Activated CD8-positive, alpha-beta memory T cell treated with anti-CD3 and anti-CD28 coated beads, Interleukin-2, amount 50 U/mL, for 48 hours (primary cell): ENCODE measurements around the gene ZSCAN23.
"Not testable (repeated sequence)": the region's sequence is repeated elsewhere in the genome, so short reads cannot be mapped to it uniquely, and the experiment has no call there.

ENCODE experiments used
- DNase-seq: peaks from one replicate; pipeline ENCODE4 v3.0.0-alpha.2; 2020

The ZSCAN23 gene

DNA sequence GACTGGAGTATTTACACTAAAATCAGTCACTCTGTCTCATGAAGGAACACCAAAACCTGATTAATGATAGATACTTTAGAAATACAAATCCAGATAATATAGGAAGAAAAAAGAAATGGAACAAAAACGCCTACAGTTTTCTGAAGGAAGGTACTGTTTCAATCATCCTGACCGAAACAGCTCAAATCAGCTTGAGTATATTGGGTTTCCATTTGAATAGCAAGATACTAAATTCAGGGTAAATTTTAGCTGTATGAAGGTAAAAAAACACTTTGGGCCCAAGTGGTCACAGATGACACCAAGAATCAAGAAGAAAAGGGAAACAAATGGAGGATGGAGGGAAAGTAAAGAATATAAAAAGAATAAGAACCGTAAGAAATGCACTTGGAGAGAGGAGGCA is 6.9 kb downstream of the ZSCAN23 start:
- DNase-seq, result no peak

DNA sequence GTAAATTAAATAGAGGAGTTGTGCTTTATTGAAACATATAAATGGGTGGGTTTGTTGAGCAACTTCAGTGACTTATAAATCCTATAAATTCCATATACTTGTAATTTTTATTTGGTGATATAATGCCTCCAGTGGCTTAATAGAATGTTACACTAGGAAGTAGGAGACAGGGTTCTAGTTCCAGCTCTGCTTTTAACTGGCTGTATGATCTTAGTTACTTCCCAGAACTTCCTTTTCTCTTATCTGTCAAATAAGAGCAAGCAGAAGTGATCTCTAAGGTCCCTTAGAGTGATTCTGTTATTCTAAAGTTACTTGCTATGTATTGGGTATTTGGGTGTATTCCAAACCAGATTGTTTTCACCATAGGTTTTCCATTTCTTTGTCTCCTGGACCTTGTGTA is 10.2 kb downstream of the ZSCAN23 start:
- no peak for DNase-seq

DNA sequence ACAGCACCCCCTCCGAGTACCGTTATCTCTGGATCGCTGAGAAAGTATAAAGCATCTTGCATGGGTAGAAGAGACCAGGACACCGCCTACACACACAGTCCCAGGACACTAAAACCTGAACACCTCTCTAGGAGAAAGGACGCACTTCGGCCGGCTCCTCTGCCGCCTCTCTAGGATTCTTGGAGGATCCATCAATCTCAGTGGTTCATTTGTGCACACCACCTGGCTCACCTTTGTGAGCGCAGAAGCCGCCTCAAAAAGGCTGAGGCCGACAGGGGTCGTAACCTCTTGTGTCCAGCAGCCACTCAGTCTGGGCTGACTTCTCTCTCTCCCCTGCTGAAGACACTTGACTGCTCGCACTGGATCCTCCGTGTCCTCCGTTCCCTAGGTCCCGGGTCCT is 13.5 kb downstream of the ZSCAN23 start:
- DNase-seq, result no peak

DNA sequence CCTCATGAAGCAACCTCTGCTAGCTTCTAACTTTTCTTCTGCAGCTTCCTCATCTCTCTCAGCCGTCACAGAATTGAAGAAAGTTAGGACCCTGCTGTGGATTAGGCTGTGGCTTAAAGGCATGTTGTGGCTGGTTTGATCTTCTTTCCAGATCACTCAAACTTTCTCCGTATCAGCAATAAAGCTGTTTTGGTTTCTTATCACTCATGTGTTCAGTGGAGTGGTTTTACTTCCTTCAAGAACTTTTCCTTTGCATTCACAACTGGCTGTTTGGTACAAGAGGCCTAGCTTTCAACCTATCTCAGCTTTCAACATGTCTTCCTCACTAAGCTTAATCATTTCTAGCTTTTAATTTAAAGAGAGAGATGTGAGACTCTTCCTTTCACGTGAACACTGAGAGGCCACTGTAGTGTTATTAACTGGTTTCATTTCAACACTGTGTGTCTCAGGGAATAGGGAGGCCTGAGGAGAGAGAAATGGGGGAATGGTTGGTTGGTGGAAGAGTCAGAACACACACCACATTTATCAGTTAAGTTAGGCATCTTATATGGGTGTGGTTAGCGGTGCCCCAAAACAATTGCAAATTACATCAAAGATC is 17.2 kb downstream of the ZSCAN23 start:
- no peak for DNase-seq

DNA sequence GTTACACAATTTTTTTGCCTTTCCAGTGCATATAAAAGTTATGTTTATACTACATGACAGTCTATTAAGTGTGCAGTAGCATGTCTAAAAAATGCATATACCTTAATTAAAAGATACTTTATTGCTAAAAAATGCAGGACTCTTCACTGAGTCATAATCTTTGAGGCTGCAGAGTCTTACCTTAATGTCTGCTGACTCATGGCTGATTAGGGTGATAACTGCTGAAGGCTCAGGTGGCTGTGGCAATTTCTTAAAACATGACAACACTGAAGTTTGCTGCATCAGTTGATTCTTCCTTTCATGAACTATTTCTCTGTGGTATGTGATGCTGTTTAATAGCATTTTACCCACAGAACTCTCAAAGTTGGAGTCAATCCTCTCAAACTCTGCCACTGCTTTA is 19.1 kb downstream of the ZSCAN23 start:
- no peak for DNase-seq

DNA sequence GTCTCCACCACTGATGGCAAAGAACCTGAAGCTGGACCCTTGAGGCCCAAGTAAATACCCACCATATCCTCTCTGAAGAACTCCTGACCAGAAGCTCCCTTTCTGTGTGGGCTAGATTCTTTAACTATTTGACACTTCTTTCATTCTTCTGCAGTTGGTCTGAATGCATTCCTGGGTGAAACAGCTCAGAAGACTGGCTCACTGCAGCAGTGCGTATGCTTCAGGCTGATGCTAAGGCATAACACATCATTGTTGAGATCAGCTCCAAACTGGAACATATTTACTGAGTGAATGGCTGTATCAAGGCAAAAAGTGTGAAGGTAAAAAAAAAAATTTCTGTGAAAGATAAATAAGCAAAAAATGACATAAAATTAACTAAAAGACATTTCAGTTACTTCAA is 19.7 kb downstream of the ZSCAN23 start:
- DNase-seq, result no peak

DNA sequence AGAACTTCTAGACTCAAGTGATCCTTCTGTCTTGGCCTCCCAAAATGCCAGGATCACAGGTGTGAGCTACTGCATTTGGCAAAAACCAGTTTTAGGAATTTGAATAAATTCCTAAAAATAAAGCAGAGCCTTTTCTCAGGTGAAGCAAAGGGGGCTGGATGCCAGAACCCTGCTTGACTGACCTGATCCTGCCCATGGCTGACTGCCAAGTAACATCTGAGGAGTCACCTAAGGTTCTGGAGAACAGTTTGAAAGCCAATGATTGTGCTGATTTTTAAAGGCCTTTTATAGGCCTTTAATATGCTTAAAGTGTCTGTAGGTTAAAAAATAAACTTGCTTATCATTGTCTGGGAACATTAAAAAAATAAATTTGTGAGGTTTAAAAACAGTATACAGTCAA is 29.6 kb downstream of the ZSCAN23 start:
- no peak for DNase-seq

DNA sequence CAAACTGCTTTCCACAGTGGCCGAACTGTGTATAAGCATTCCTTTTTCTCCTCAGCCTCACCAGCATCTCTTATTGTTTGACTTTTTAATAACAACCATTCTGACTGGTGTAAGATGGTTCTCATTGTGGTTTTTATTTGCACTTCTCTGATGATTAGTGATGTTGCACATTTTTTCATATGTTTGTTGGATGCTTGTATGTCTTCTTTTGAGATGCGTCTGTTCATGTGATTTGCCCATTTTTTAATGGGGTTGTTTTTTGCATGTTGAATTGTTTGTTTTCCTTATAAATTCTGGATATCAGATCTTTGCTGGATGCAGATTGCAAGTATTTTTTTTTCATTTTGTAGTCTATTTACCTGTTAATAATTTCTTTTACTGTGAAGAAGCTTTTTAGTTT is 32.5 kb downstream of the ZSCAN23 start:
- DNase-seq, result no peak

DNA sequence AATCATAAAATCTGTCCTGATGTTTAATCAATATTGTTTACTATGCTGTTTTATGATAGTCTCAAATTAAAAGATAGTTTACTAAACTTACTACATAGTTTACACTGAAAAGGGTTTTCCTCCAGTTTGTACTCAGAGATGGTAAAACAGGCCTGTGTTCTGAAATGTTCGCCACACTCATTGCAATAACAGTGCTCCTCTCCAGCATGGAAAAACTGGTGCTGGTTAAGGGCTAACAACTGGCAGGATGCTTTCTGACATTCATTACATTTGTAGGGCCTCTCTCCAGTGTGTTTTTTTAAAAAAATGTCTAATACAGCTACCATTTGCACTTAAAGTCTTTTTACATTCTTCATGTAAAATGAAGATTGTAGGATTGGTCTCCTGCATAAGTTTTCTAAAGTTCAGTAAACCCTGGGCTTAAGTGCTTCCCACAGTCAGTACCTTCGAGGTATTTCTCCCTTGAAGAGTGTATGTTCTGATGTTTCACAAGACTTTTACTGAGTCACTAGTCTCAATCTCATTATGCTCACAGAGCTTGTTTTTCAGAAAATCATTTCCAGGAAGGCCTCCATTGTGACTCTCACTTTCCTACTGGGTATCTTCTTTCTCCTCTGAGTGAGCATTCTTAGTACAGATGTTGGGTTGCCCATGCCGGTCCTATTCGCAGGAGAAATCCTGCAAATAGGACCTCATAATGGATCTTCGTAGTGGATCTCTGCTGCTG is 35.1 kb downstream of the ZSCAN23 start:
- DNase-seq, result no peak

DNA sequence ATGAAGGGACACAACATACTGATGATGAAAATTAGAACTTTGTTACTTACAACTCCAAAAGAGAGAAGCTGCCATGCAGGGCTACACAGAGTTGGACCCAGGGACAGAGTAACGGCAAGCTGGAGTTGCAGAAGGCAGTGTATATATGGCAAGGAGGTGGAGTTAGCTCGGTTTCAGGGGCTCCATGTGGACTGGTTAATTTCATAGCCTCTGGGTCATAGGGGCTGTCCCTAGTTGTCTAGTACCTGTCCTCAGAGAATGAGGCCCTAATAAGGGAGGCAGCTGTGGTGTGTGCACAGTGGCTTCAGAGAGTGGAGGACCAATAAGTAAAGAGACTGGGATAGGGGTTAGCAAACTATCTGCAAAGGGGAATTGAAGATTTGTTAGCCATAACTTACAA is 35.9 kb downstream of the ZSCAN23 start:
- no peak for DNase-seq

DNA sequence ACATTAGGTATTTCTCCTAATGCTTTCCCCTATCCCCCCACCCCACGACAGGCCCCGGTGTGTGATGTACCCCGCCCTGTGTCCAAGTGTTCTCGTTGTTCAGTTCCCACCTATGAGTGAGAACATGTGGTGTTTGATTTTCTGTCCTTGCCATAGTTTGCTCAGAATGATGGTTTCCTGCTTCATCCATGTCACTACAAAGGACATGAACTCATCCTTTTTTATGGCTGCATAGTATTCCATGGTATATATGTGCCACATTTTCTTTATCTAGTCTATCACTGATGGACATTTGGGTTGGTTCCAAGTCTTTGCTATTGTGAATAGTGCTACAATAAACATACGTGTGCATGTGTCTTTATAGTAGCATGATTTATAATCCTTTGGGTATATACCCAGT is 39.4 kb downstream of the ZSCAN23 start:
- DNase-seq, result not testable (repeated sequence)

DNA sequence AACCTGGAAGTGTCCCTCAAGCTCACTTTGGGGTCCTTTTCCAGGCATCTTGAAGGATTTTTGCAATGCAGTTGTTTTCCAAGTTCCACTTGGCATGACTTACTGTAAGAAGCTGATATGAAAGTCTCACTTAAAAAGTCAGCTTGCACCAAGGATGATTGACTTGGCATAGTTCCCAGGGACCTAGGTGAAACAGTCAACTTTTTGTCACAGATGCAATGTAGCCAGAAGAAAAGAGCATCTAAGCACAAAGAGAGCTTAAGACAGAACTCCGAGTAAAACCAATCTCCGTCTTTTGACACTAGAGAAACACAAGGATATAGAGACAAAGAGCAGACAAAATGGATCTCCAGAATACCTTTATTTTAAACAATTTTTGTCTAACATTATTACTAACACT is 41.1 kb downstream of the ZSCAN23 start:
- no peak for DNase-seq

DNA sequence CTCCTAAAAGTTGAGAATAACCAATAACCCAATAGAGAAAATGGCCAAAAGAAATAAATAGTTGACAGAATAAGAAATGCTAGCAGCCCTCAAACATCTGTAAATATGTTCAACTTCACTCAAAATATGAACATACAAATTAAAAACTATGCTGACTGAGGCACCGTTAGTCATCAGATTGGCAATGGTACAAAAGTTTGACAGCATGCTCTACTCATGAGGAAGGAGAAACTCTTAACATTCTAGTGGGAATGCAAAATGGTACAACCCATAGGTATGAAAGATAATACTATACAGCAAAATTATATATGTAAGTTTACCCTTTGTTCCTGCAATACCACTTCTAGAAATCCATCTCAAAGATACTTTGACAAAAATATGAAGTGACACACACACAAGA is 42.1 kb downstream of the ZSCAN23 start:
- DNase-seq, result no peak

DNA sequence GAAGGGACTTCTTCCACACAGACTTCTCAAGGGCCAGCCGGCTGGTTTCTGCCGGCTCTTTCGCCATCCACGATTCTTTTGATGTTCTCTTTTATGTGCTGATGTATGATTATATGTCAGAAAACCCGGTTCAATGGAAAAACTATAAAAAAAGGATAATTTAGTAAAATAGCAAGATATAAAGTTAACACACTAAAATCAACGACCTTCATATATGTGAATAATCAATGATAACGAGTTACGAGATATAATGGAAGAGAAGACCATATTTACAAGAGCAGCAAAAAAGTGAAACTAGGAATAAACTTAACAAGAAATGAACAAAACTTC is 43.2 kb downstream of the ZSCAN23 start:
- DNase-seq, result no peak

DNA sequence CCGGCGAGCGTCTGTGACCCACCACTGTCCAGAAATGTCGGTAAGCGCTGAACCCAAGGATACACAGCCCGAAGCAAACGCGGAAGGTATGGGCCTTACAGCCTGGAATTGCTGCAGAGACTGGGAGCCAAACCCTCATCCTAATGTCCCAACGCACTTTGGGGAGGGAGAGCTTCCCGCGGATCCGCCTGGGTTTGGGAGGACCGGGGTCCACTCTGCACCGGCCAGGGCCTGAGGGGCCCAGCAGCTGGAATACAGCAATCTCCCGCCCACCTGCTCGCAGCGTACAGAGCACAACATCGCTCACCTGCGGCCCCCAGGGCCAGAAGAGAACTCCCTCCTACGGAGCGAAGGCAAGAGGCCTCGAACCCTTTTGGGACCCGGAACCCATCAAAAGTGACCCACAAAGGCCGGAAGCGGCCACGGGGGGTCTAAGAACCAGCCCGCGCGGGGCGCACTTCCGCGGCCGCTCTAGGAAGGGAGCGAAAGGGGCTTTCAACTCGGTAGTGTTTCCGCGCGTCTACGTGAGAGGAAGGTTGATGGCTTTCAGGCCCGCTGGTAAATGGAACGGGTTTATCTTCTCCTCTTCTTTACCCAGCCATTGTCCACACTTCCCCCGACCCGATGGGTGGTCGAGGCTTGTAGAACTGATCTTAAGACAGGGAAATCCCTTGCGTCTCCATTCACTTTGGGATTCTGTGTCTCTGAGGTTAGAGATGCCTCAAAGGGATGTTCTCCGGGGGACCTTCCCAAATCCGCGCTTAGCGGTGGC is 43.8 kb downstream of the ZSCAN23 start, which contains the start of gene ZSCAN12:
TSS of gene ZSCAN12 (minus strand) at position 398 of the 772 bp plus-strand sequence. CDS start 1,342 bp downstream, outside the sequence.
- peak; percentile 93 for DNase-seq

DNA sequence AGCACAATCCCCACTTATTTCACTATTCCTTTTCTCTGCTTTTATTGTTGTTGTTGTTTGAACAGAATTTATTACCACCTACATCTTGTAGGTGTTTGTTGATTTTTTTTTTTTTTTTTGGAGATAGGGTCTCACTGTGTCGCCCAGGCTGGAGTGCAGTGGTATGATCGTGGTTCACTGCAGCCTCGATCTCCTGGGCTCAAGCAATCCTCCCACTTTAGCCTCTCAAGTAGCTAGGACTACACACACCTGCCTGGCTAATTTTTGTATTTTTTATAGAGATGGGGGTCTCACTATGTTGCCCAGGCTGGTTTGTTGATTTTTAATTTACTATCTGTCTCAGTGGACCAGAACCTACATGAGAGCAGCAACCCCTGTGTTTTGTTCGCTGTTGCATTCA is 47.4 kb downstream of the ZSCAN23 start:
- no peak for DNase-seq

DNA sequence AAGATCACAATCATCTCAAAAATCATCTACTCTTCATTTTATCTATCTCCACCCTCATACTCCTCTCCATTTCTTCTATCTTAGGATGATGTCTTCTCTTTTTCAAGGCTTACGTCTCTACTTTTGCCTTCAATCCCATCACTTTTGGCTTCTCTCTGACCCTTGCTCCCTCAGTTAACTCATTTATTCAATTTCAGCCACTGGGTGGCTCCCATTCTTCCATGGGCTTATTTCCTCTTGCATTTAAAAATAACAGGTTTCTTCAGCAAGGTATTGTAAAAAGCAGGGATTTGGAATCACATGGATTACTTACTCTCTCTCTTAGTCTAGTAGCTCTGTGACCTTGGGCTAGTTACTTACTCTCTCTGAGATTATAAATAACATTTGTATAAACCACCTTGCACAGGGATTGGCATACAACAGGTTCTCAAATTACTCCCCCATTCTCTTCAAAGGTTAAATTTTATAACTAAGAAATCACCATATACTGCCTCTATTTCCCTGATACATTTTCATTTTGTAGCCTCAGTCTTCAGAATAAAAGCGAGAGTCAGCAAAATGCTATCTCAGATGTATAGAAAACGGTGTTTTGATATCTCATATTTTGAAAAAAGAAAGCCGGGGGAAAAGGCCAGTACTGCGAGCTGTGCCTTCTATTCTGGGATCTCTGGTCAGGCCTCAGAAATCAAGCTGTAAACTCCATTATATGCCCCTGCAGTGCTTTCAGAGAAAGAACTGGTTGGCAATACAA is 49.2 kb downstream of the ZSCAN23 start:
- no peak for DNase-seq

DNA sequence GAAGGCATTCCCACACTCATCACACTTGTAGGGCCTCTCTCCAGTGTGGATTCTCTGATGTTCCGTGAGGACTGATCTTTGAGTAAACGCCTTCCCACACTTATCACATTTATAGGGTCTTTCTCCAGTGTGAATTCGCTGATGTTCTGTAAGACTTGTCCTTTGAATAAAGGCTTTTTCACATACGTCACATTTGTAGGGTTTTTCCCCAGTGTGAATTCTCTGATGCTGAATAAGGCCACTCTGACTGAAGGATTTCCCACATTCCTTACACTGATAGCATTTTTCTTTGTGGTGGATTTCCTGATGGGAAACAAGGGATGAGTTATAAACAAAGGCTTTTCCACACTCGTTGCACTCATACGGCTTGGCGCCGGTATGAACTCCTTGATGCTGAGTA is 52.6 kb downstream of the ZSCAN23 start:
- no peak for DNase-seq

DNA sequence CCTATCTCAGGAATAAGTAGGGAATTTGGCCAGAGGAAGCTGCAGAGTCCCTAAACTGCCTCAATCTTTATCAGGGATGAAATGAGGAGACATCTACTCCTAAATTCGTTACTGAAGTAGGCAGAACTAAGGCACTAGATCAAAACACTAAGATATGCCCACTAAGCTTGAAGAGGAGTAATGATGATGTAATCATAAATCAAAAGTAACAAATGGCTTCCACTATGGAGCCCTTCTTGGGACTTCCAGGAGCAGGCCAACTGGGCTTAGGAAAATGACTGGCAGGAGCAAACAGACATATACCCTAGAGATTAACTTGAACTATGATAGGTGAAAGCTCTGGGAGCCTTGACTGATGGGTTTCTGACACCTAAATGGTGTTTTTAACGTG is 59.2 kb downstream of the ZSCAN23 start:
- no peak for DNase-seq

DNA sequence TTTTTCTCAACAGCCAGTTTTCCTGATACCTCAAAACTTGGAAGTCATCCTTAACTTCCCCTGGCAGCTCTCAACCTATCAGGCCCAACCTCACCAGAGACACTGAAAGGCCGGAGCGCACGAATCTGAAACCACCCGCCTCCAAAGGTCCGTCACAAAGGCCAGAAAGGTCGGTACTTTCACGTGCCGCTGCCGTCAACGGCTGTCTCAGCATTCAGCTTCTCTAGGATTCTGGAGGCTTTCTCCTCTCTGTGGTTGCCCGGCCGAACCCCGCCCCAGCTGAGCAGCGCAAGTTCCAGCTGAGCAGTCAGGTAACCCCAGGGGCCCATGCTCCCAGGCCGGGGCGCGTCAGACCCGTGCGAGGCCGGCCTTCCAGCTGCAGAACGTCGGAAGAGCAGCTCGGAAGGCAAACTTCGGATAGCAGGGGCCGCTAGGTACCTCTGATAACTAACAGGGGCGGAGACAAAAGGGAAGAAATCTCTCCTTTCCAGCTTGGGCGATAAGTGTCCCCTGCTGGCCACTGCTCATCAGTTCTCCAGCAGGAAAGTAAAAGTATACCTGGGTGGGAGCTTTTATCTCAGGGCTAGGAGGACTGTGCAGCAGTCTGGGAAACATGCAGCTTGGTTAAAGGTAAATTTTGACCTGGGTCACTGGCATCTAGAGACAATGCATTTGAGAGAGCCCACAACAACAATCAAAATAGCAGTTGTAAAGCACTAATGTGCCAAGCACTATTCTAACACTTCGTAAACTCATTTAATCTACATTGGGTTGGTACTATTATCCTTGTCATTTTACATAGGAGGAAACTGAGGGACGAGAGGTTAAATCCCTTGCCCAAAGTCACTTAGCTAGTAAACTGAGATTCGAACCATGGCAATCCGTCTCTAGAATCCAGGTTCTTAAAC is 59.8 kb downstream of the ZSCAN23 start:
- DNase-seq, result peak; percentile 59
